ENCODE results near the gene MISP3. TPM values are rescaled to one million over a fixed set of nuclear protein-coding genes. Genes with fewer than 3 reads are reported as not detected.
A peak's percentile ranks its signal among the peaks of the same experiment; 100 is the strongest.

Gene MISP3
- total and polyA plus RNA-seq, 9 donors: 0.28 to 13.9 (median 0.79) TPM

DNA sequence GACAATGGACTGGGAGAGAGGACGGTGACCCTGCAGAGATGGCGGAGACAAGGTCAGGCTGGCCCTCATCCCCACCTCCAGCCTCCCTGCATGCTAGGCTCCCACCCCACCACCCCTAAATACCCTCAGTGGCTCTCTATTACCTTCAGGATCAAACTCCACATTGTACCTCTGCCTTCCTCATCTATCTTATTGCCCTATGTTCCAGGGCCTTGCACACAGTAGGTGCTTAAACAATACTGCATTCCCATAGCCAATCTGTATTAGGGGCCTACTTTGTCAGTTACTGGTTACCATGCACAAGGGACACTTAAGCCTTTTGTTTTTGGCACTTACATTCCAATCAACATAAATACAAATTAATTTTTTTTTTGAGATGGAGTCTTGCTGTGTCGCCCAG is 17.2 kb upstream of the MISP3 start:
- intact Hi-C loops (cut with DNase I): no loop called here
- H3K9me3 ChIP-seq: no peaks in the 10 kb centered on the region
- H3K27me3 ChIP-seq: no peaks in the 10 kb centered on the region
- no peak for DNase-seq
- H3K4me3 ChIP-seq: no peak overlapping the region
- WGBS, 3 donors: 76 to 90% (median 79%) methylated on average over 3 of the region's 3 CpGs
- TF ChIP-seq POLR2A (IDR thresholded peaks at IDR 0.05): no peak
- no peak for TF ChIP-seq EP300 (IDR thresholded peaks at IDR 0.05)
- TF ChIP-seq, protein P1, sequence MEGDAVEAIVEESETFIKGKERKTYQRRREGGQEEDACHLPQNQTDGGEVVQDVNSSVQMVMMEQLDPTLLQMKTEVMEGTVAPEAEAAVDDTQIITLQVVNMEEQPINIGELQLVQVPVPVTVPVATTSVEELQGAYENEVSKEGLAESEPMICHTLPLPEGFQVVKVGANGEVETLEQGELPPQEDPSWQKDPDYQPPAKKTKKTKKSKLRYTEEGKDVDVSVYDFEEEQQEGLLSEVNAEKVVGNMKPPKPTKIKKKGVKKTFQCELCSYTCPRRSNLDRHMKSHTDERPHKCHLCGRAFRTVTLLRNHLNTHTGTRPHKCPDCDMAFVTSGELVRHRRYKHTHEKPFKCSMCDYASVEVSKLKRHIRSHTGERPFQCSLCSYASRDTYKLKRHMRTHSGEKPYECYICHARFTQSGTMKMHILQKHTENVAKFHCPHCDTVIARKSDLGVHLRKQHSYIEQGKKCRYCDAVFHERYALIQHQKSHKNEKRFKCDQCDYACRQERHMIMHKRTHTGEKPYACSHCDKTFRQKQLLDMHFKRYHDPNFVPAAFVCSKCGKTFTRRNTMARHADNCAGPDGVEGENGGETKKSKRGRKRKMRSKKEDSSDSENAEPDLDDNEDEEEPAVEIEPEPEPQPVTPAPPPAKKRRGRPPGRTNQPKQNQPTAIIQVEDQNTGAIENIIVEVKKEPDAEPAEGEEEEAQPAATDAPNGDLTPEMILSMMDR (IDR thresholded peaks at IDR 0.05): no peak
- no peak overlapping the region for H3K27ac ChIP-seq
- H3K36me3 ChIP-seq: no peaks in the 10 kb centered on the region
- peaks cover 4% of the 10 kb centered on the region for H3K4me1 ChIP-seq (ENCODE audit: insufficient read depth)

DNA sequence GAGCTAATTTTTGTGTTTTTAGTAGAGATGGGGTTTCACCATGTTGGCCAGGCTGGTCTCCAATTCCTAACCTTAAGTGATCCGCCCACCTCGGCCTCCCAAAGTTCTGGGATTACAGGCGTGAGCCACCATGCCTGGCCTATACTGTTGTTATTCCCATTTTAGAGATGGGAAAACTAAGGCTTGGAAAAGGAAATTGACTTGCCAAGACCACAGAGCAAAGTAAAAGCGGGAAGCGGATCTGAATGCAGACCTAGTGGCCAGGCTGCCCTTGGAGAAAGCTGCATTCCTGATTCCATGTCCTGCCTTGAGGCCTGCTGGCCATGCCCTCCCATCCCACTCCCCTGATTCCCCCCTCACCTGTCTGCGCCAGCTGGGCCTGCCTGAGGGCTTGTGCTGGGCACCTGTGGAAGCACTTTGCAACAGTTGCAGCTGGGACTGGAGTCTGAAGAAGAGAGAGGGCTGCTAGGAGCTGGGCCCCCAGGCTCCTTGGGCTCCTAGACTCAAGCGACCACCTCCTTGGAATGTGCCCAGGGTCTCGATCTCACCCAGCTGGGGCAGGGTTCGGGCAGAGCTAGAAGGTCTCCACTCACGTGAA is 16.4 kb upstream of the MISP3 start:
- Histone ChIP-seq H3K27ac (no peak overlapping the region), H3K36me3 (no peaks in the 10 kb centered on the region), H3K27me3 (no peaks in the 10 kb centered on the region), H3K4me3 (no peak overlapping the region), H3K9me3 (no peaks in the 10 kb centered on the region), H3K4me1 (ENCODE audit: insufficient read depth) (peaks cover 4% of the 10 kb centered on the region)
- 89 to 95% (median 90%) methylated on average over 10 of the region's 10 CpGs for WGBS, 3 donors
- intact Hi-C loops (cut with DNase I): no loop called here
- DNase-seq: no peak
- TF ChIP-seq, protein P1 (IDR thresholded peaks at IDR 0.05): no peak
- no peak for TF ChIP-seq POLR2A (IDR thresholded peaks at IDR 0.05)
- TF ChIP-seq EP300 (IDR thresholded peaks at IDR 0.05): no peak

DNA sequence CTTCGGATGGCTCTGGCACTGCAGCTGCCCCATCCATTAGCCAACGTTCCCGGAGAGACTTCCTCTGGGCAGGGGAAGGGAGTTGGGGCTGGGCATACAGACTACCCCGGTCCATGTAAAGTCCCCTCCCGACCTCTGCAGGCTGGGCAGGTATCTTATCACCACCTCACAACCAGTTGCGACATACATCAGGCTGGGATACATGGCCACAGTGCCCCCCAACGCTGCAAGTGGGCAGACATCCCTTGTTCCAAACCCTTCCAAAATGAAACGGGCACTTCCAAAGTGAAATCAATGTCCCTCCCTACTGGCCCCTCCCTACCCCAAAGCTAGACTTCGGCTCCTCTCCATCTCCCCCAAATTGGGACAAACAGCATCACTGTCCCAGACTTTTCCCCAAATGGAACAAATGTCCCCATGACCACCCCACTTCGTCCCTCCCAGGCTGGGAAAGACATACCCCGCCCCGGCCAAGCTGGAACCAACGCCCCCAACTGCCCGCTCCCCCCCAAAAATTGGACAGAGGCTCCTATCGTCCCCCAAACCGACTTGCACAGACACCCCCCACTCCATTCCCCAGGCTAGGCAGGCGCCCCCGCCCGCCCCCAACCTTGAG is 15.7 kb upstream of the MISP3 start:
- no peaks in the 10 kb centered on the region for H3K27me3 ChIP-seq
- WGBS, 3 donors: 18 to 21% (median 20%) methylated on average over 19 of the region's 19 CpGs
- H3K4me3 ChIP-seq: peak overlapping the region; percentile 33
- TF ChIP-seq EP300 (IDR thresholded peaks at IDR 0.05) (no peak), POLR2A (IDR thresholded peaks at IDR 0.05) (no peak)
- TF ChIP-seq, protein P1 (IDR thresholded peaks at IDR 0.05): no peak
- H3K9me3 ChIP-seq: no peaks in the 10 kb centered on the region
- no peak for DNase-seq
- intact Hi-C loops (cut with DNase I): no loop called here
- peaks cover 4% of the 10 kb centered on the region for H3K4me1 ChIP-seq (ENCODE audit: insufficient read depth)
- no peak overlapping the region for H3K27ac ChIP-seq
- no peaks in the 10 kb centered on the region for H3K36me3 ChIP-seq

DNA sequence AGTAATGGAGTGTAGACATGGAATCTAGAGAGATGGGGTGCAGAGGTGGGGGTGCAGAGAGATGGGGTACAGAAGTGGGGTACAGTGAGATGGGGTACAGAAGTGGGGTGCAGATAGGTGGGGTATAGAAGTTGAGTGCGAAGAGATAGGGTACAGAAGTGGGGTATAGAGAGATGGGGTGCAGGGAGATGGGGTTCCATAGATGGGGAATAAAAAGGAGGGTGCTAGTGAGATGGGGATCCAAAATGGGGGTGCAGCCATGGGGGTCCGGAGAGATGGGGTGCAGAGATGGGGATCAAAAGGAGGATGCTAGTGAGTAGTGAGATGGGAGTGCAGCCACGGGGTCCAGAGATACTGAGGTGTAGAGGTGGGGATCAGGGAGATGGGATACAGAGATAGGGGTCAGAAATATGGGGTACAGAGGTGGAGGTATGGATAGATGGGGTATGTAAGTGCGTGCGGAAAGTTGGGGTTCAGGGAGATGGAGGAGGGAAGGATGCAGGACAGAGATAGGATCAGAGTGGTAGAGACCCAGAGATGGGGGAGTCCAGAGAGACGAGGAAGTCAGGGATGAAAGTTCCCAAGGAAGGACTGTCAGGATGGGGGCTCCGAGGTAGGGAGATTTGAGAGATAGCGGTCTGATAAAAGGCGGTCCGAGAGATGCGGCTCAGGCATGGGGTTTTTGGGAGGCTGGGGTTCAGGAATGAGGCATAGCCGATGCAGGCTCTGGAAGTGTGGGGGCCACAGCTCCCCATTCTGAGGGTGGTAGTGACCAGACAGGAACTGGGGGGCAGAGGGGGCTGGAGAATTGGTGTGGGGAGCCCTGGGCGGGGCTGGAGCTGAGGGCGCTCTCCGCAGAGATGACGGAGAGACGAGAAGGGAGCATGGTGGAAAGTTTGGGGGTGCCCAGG is 14.1 kb upstream of the MISP3 start:
- 15 to 21% (median 21%) methylated on average over 17 of the region's 17 CpGs for WGBS, 3 donors

More for the DNA sequence above, 14.1 kb upstream of the MISP3 start:
- Histone ChIP-seq H3K27me3 (no peaks in the 10 kb centered on the region), H3K9me3 (no peaks in the 10 kb centered on the region), H3K4me3 (no peak overlapping the region), H3K27ac (no peak overlapping the region), H3K4me1 (ENCODE audit: insufficient read depth) (peaks cover 4% of the 10 kb centered on the region), H3K36me3 (no peaks in the 10 kb centered on the region)
- DNase-seq: no peak
- TF ChIP-seq, protein P1 (IDR thresholded peaks at IDR 0.05): no peak
- TF ChIP-seq EP300 (IDR thresholded peaks at IDR 0.05) (no peak), POLR2A (IDR thresholded peaks at IDR 0.05) (no peak)
- intact Hi-C loops (cut with DNase I): no loop called here
